Measurements from ENCODE around the gene ROR2. TPM values are rescaled to one million over a fixed set of nuclear protein-coding genes. Genes with fewer than 3 reads are reported as not detected.
"Not testable (repeated sequence)": the region's sequence is repeated elsewhere in the genome, so short reads cannot be mapped to it uniquely, and the experiment has no call there.

Gene ROR2
- total RNA-seq, 4 donors from 2014 or later: 4.2 to 23.2 (median 11.2) TPM

- Histone ChIP-seq H3K4me3 (no peak overlapping the region), H3K4me1 (peaks cover 17 to 50% (median 31%) of the 10 kb centered on the region in 4 donors), H3K9me3 (no peaks in the 10 kb centered on the region), H3K36me3 (no peaks in the 10 kb centered on the region), H3K27ac (peak overlapping the region; percentile 71 to 84 (median 80)), H3K27me3 (no peaks in the 10 kb centered on the region)
- no peak for TF ChIP-seq EP300 (IDR thresholded peaks at IDR 0.05; ENCODE audit: low read depth)
- WGBS, 2 donors (ENCODE audit: low coverage in 1 of 2): 24 to 34% methylated on average over 3 to 6 of the region's 6 CpGs
- intact Hi-C loops (cut with DNase I; ENCODE audit: low total_unique reads) (no loop called here), in situ Hi-C loops (cut with MboI; ENCODE audit: low pct_ligation_motif_present in 1 of 4, low pct_unique_long_range_greater_than_20kb in 1 of 4, low sequenced_read_pairs in 3 of 4) (no loop called here)
- DNase-seq: no peak
Measured at GRCh38 chr9:91795598-91796241, 154.3 kb downstream of the ROR2 start.

- H3K27me3 ChIP-seq; intact Hi-C loops (cut with DNase I; ENCODE audit: low total_unique reads); DNase-seq; in situ Hi-C loops (cut with MboI; ENCODE audit: low pct_ligation_motif_present in 1 of 4, low pct_unique_long_range_greater_than_20kb in 1 of 4, low sequenced_read_pairs in 3 of 4); H3K36me3 ChIP-seq; H3K9me3 ChIP-seq; H3K27ac ChIP-seq; H3K4me3 ChIP-seq: not testable (repeated sequence)
- peaks cover under 1 to 29% (median 14%) of the 10 kb centered on the region in 4 donors for H3K4me1 ChIP-seq
- 69 to 75% methylated on average over 4 to 5 of the region's 5 CpGs for WGBS, 2 donors (ENCODE audit: low coverage in 1 of 2)
Measured at GRCh38 chr9:91793371-91793770, 156.7 kb downstream of the ROR2 start.

- no peak for DNase-seq
- no peak overlapping the region for H3K27ac ChIP-seq
- intact Hi-C loops (cut with DNase I; ENCODE audit: low total_unique reads) (no loop called here), in situ Hi-C loops (cut with MboI; ENCODE audit: low pct_ligation_motif_present in 1 of 4, low pct_unique_long_range_greater_than_20kb in 1 of 4, low sequenced_read_pairs in 3 of 4) (no loop called here)
- no peaks in the 10 kb centered on the region for H3K9me3 ChIP-seq
- TF ChIP-seq POLR2A (IDR thresholded peaks at IDR 0.05) (no peak), EP300 (IDR thresholded peaks at IDR 0.05; ENCODE audit: low read depth) (no peak), POLR2AphosphoS5 (IDR thresholded peaks at IDR 0.05) (no peak), CTCF (IDR thresholded peaks at IDR 0.05) (no peak)
- WGBS, 2 donors (ENCODE audit: low coverage in 1 of 2): 34 to 50% methylated on average over 4 of the region's 4 CpGs
- H3K4me3 ChIP-seq: no peak overlapping the region
- no peaks in the 10 kb centered on the region for H3K36me3 ChIP-seq
- H3K27me3 ChIP-seq: no peaks in the 10 kb centered on the region
- H3K4me1 ChIP-seq: peaks cover 0 to 20% (median 7%) of the 10 kb centered on the region in 4 donors
Measured at GRCh38 chr9:91790917-91791316, 159.1 kb downstream of the ROR2 start.

- intact Hi-C loops (cut with DNase I; ENCODE audit: low total_unique reads): no loop called here
- Histone ChIP-seq H3K36me3 (no peaks in the 10 kb centered on the region), H3K27ac (no peak overlapping the region), H3K4me3 (no peak overlapping the region), H3K4me1 (peaks cover 0 to 11% (median 3%) of the 10 kb centered on the region in 4 donors), H3K27me3 (no peaks in the 10 kb centered on the region), H3K9me3 (no peaks in the 10 kb centered on the region)
- DNase-seq: no peak
- TF ChIP-seq POLR2AphosphoS5 (IDR thresholded peaks at IDR 0.05) (no peak), CTCF (IDR thresholded peaks at IDR 0.05) (no peak)
- in situ Hi-C loops (cut with MboI; ENCODE audit: low pct_ligation_motif_present in 1 of 4, low pct_unique_long_range_greater_than_20kb in 1 of 4, low sequenced_read_pairs in 3 of 4): no loop called here
- WGBS, 2 donors (ENCODE audit: low coverage in 1 of 2): 80 to 87% methylated on average over 1 to 3 of the region's 3 CpGs
Measured at GRCh38 chr9:91789941-91790340, 160.1 kb downstream of the ROR2 start.

- Histone ChIP-seq H3K27me3 (no peaks in the 10 kb centered on the region), H3K4me1 (peaks cover 0 to 10% (median 4%) of the 10 kb centered on the region in 4 donors), H3K36me3 (no peaks in the 10 kb centered on the region), H3K4me3 (no peak overlapping the region), H3K27ac (no peak overlapping the region), H3K9me3 (no peaks in the 10 kb centered on the region)
- DNase-seq: no peak
- intact Hi-C loops (cut with DNase I; ENCODE audit: low total_unique reads): no loop called here
- in situ Hi-C loops (cut with MboI; ENCODE audit: low pct_ligation_motif_present in 1 of 4, low pct_unique_long_range_greater_than_20kb in 1 of 4, low sequenced_read_pairs in 3 of 4): no loop called here
- TF ChIP-seq POLR2AphosphoS5 (IDR thresholded peaks at IDR 0.05) (no peak), CTCF (IDR thresholded peaks at IDR 0.05) (no peak), EP300 (IDR thresholded peaks at IDR 0.05; ENCODE audit: low read depth) (no peak), POLR2A (IDR thresholded peaks at IDR 0.05) (no peak)
Measured at GRCh38 chr9:91787931-91788330, 162.1 kb downstream of the ROR2 start.
